Ectodermal cell (in vitro differentiated cells): ENCODE data around the gene EFNA5.
A peak's percentile ranks its signal among the peaks of the same experiment; 100 is the strongest.

Source experiments
- H3K27ac ChIP-seq: 2 replicates; pipeline ENCODE4 v1.7.0; 2013; ENCODE audit warnings: mild to moderate bottlenecking, low read depth, low read length; ENCODE audit not compliant: insufficient read depth, poor library complexity, severe bottlenecking
- H3K27me3 ChIP-seq: 2 replicates; pipeline ENCODE4 v1.7.0; 2013; ENCODE audit warnings: mild to moderate bottlenecking, low read length; ENCODE audit not compliant: insufficient read depth, control insufficient read depth, poor library complexity, severe bottlenecking
- H3K36me3 ChIP-seq: one replicate; pipeline ENCODE4 v1.7.0; 2013; ENCODE audit warnings: low read length; ENCODE audit not compliant: control insufficient read depth, insufficient read depth
- H3K4me1 ChIP-seq: one replicate; pipeline ENCODE4 v1.7.0; 2013; ENCODE audit warnings: low read length; ENCODE audit not compliant: control insufficient read depth, insufficient read depth
- H3K4me3 ChIP-seq: 2 replicates; pipeline ENCODE4 v1.7.0; 2013; ENCODE audit warnings: low read depth, low read length, control low read depth; ENCODE audit not compliant: insufficient read depth
- H3K9me3 ChIP-seq: 2 replicates; pipeline ENCODE4 v1.7.0; 2013; ENCODE audit warnings: mild to moderate bottlenecking, low read length, moderate library complexity; ENCODE audit not compliant: control insufficient read depth
- WGBS, 2 experiments: methylation state at CpG; one replicate each; pipeline ENCODE4 v1.1.7; 2013; ENCODE audit warnings: missing lambda C conversion rate in 2 of 2; 5-methylcytosine and 5-hydroxymethylcytosine counted together

The EFNA5 gene

GRCh38 chr5:107565791-107566767 lies 104.7 kb downstream of the EFNA5 start:
- Histone ChIP-seq H3K27ac (peak overlapping the region; percentile 40), H3K4me3 (no peak overlapping the region), H3K36me3 (no peaks in the 10 kb centered on the region), H3K27me3 (no peaks in the 10 kb centered on the region), H3K9me3 (no peaks in the 10 kb centered on the region), H3K4me1 (peaks cover 58% of the 10 kb centered on the region)
- WGBS, 2 experiments, result 27 to 39% methylated on average over 9 to 10 of the region's 10 CpGs

DNA sequence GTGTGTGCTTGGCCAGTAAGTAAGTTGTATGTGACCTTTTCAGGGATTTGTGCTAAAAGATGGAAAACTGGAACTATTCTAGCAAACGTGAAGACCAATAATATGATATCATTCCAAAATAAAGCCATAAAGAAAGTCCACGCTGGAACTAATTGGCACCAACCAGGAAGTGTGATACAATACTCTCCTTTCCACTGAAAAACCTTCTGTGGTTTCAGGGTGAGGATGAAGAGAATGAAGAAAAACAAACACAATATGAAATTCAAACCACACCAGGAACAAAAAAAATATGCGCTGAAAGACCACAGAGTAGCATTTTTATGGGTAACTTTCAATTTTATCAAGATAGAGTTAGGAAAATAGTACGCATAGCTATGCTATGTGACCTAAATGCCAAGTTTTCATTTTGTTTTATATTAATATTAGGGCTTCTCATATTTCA lies 105.8 kb downstream of the EFNA5 start:
- H3K27me3 ChIP-seq, result no peaks in the 10 kb centered on the region
- H3K27ac ChIP-seq, result no peak overlapping the region
- peaks cover 48% of the 10 kb centered on the region for H3K4me1 ChIP-seq
- H3K36me3 ChIP-seq, result no peaks in the 10 kb centered on the region
- no peak overlapping the region for H3K4me3 ChIP-seq
- H3K9me3 ChIP-seq, result no peaks in the 10 kb centered on the region
- WGBS, 2 experiments, result 83 to 92% methylated on average over 3 to 4 of the region's 4 CpGs

DNA sequence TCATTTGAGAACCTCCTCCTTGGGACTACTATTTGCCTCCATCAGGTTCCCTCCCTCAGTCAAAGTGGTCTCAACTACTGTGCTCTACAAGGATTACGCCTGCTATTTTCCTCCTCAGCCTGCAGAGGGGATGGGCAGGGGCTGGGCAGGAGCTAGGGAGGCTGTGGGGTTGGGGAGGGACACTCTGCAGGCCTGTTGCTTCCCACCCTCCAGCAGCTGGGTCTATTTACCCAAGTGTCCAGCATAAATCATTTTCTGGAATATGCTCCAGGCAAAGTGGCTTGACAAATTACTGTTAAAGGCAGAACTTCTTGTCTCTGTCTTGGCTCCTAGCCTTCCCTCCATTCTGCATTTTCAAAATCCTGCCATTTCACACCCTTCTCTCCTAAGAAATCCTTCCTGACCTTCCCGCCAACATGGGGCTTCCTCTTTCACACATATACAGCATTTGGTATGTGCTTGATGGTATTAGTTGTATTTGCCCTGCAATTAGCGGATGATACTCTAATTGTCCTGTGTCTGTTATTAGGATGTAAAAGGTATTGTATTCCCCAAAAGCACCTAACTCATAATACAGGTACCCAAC lies 106.7 kb downstream of the EFNA5 start:
- H3K4me3 ChIP-seq, result no peak overlapping the region
- peaks cover 47% of the 10 kb centered on the region for H3K4me1 ChIP-seq
- no peaks in the 10 kb centered on the region for H3K27me3 ChIP-seq
- H3K9me3 ChIP-seq, result no peaks in the 10 kb centered on the region
- 71 to 83% methylated on average over 1 to 2 of the region's 3 CpGs for WGBS, 2 experiments
- H3K36me3 ChIP-seq, result no peaks in the 10 kb centered on the region
- peak overlapping the region; percentile 22 for H3K27ac ChIP-seq

DNA sequence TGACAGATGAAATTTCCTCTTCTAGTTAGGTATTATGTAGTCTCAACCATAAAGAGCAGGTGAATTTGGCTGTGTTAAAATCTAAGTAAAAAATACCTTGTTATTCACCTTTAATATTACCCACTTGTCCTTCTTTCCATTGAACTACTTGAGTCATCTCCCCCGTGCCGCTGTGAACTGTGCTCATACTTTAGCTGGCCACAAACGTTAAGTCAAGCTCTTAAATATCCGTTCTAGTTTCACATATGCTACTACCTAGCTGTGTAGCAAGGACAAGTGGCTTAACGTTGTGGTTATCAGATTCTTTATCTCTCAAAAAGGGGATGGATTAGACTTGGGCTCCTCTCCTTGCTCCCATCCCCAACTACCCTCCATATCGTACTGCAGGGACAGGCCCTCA lies 110.4 kb downstream of the EFNA5 start:
- no peaks in the 10 kb centered on the region for H3K27me3 ChIP-seq
- H3K9me3 ChIP-seq, result no peaks in the 10 kb centered on the region
- no peak overlapping the region for H3K27ac ChIP-seq
- H3K36me3 ChIP-seq, result no peaks in the 10 kb centered on the region
- H3K4me3 ChIP-seq, result no peak overlapping the region
- 90 to 95% methylated on average over 6 of the region's 6 CpGs for WGBS, 2 experiments
- H3K4me1 ChIP-seq, result peaks cover 33% of the 10 kb centered on the region

- 56 to 73% methylated on average over 3 of the region's 4 CpGs for WGBS, 2 experiments
- H3K27me3 ChIP-seq, result no peaks in the 10 kb centered on the region
- H3K36me3 ChIP-seq, result no peaks in the 10 kb centered on the region
- H3K4me3 ChIP-seq, result no peak overlapping the region
- H3K9me3 ChIP-seq, result no peaks in the 10 kb centered on the region
- H3K4me1 ChIP-seq, result peaks cover 26% of the 10 kb centered on the region
- peak overlapping the region; percentile 72 for H3K27ac ChIP-seq
These were observed 111.8 kb downstream of the EFNA5 start for GRCh38 chr5:107558823-107559375.

GRCh38 chr5:107557051-107557658 lies 113.6 kb downstream of the EFNA5 start:
- no peaks in the 10 kb centered on the region for H3K27me3 ChIP-seq
- H3K36me3 ChIP-seq, result no peaks in the 10 kb centered on the region
- H3K4me3 ChIP-seq, result no peak overlapping the region
- H3K27ac ChIP-seq, result no peak overlapping the region
- no peaks in the 10 kb centered on the region for H3K9me3 ChIP-seq
- peaks cover 31% of the 10 kb centered on the region for H3K4me1 ChIP-seq
- 39 to 45% methylated on average over 11 of the region's 11 CpGs for WGBS, 2 experiments

DNA sequence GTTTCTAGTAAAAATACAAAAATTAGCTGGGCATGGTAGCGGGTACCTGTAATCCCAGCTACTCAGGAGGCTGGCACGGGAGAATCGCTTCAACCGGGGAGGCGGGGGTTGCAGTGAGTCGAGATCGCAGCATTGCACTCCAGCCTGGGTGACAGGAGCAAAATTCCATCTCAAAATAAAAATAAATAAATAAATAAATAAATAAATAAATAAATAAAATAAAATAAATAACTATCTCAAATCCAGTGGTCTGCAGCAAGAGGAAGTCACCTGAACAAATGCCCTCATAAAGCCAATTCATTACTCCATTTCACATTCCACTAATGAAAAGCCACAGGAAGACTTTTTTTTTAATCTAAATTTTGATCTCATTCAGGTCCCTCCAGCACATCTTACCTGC lies 114.2 kb downstream of the EFNA5 start:
- H3K27ac ChIP-seq, result no peak overlapping the region
- H3K9me3 ChIP-seq, result no peaks in the 10 kb centered on the region
- H3K36me3 ChIP-seq, result no peaks in the 10 kb centered on the region
- WGBS, 2 experiments, result 93 to 95% methylated on average over 7 of the region's 7 CpGs
- H3K4me3 ChIP-seq, result no peak overlapping the region
- peaks cover 31% of the 10 kb centered on the region for H3K4me1 ChIP-seq
- no peaks in the 10 kb centered on the region for H3K27me3 ChIP-seq

DNA sequence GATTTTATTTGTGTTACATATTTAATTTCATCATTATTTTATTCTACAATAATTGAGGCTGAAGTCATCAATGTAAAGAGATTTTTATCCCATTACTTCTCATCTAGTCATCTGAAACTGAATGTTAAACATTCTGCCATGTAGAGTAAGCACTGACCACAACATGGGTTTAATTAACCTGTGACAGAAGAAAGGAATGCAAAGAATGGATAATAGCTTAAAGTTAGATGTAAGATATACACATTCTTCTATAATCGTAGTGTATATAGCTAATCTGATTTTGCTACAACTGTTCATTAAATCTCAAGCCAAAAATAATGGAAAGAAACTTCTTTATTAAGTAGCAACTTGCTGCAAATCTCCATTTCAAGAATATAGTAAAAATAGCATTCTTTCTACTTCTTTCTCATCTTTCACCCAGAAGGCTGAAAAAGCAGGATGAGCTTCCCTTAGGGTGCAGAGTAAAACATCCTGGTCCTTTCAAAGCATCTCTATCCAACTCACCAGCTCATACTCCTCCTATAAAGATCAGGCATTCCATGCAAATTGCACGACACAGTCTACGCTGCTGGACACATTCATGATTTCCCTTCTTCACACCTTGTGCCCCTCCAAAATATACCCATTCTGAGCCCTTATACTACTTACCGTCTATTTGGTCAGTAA lies 115.2 kb downstream of the EFNA5 start:
- Histone ChIP-seq H3K9me3 (no peaks in the 10 kb centered on the region), H3K36me3 (no peaks in the 10 kb centered on the region), H3K4me3 (no peak overlapping the region), H3K27ac (no peak overlapping the region), H3K27me3 (no peaks in the 10 kb centered on the region), H3K4me1 (peaks cover 36% of the 10 kb centered on the region)
- 94 to 95% methylated on average over 3 of the region's 4 CpGs for WGBS, 2 experiments

DNA sequence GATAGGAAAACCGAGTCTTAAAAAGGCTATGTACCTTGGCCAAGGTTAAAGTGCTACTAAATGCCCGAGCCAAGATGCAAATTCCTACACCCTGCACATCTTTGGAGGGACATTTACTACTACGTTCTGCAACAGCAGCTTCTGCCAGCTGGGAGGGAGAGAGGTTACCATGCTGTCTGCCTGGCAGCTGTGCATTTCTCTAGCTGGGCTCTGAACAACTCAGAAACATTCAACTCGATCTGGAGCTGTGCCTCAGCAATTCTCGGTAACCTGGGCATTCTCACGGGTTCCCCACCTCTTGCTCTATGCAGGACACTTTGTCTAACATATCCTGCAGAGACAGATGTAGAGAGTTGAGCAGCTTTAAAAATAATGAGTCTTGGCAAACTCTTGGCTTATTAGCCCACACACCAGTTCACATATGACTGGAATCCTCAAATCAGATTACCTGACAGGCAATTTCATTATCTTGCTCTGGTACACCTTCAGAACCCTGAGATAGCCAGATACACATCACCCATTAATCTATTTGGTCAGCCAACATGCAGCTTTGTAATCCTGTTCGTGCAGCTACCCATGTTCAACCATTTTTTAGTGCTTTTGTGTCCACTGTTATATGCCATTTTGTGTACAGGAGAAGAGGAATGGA lies 115.8 kb downstream of the EFNA5 start:
- Histone ChIP-seq H3K9me3 (no peaks in the 10 kb centered on the region), H3K27ac (no peak overlapping the region), H3K4me1 (peaks cover 36% of the 10 kb centered on the region), H3K4me3 (no peak overlapping the region), H3K27me3 (no peaks in the 10 kb centered on the region), H3K36me3 (no peaks in the 10 kb centered on the region)
- WGBS, 2 experiments, result 90 to 92% methylated on average over 7 of the region's 7 CpGs
